Activated T-helper 9 cell treated with anti-CD3 and anti-CD28 coated beads, Interleukin-2, amount 50 U/mL, for 16 hours (primary cell): ENCODE data around the gene ATF2.
"Not testable (repeated sequence)": the region's sequence is repeated elsewhere in the genome, so short reads cannot be mapped to it uniquely, and the experiment has no call there.

Experiments used
- DNase-seq: peaks from one replicate; pipeline ENCODE4 v3.0.0-alpha.2; 2020; ENCODE audit warnings: low read depth

Gene ATF2

GRCh38 chr2:175164235-175164634 lies 3.8 kb downstream of the ATF2 start:
- no peak for DNase-seq

GRCh38 chr2:175158894-175159293 lies 9.1 kb downstream of the ATF2 start:
- no peak for DNase-seq

GRCh38 chr2:175156534-175156933 lies 11.5 kb downstream of the ATF2 start:
- DNase-seq, result no peak

- no peak for DNase-seq
Measured at GRCh38 chr2:175154661-175155082, 13.3 kb downstream of the ATF2 start.

- DNase-seq, result no peak
Measured at GRCh38 chr2:175152242-175152641, 15.8 kb downstream of the ATF2 start.

- DNase-seq, result no peak
Measured at GRCh38 chr2:175151791-175152190, 16.2 kb downstream of the ATF2 start.

GRCh38 chr2:175147186-175147585 lies 20.8 kb downstream of the ATF2 start:
- DNase-seq, result no peak

GRCh38 chr2:175143678-175144077 lies 24.3 kb downstream of the ATF2 start:
- no peak for DNase-seq

- DNase-seq, result no peak
Measured at GRCh38 chr2:175143191-175143590, 24.8 kb downstream of the ATF2 start.

GRCh38 chr2:175140332-175140731 lies 27.7 kb downstream of the ATF2 start:
- DNase-seq, result no peak

GRCh38 chr2:175137793-175138192 lies 30.2 kb downstream of the ATF2 start:
- no peak for DNase-seq

- no peak for DNase-seq
Measured at GRCh38 chr2:175136334-175137215, 31.4 kb downstream of the ATF2 start.

GRCh38 chr2:175135862-175136261 lies 32.1 kb downstream of the ATF2 start:
- no peak for DNase-seq

GRCh38 chr2:175135177-175135576 lies 32.8 kb downstream of the ATF2 start:
- DNase-seq, result no peak

- no peak for DNase-seq
Measured at GRCh38 chr2:175131252-175131651, 36.8 kb downstream of the ATF2 start.

GRCh38 chr2:175126661-175127060 lies 41.3 kb downstream of the ATF2 start:
- no peak for DNase-seq

GRCh38 chr2:175123254-175123653 lies 44.7 kb downstream of the ATF2 start:
- no peak for DNase-seq

- no peak for DNase-seq
Measured at GRCh38 chr2:175111200-175111657, 56.8 kb downstream of the ATF2 start.

- not testable (repeated sequence) for DNase-seq
Measured at GRCh38 chr2:175108091-175108490, 59.9 kb downstream of the ATF2 start.

GRCh38 chr2:175107146-175107545 lies 60.9 kb downstream of the ATF2 start:
- DNase-seq, result no peak

GRCh38 chr2:175103191-175103590 lies 64.8 kb downstream of the ATF2 start:
- no peak for DNase-seq

- DNase-seq, result no peak
Measured at GRCh38 chr2:175101514-175101913, 66.5 kb downstream of the ATF2 start.

- DNase-seq, result no peak
Measured at GRCh38 chr2:175097297-175097696, 70.7 kb downstream of the ATF2 start.

GRCh38 chr2:175084117-175084516 lies 83.9 kb downstream of the ATF2 start:
- DNase-seq, result not testable (repeated sequence)
